ENCODE results near the gene CADPS2.

- TF ChIP-seq REST (IDR thresholded peaks at IDR 0.05; ENCODE audit: insufficient read depth in 1 of 2, low read depth in 2 of 2, low read length in 2 of 2), result no peak
- no peak for TF ChIP-seq POLR2AphosphoS5 (IDR thresholded peaks at IDR 0.05; ENCODE audit: low read depth, low read length)
- no peak for TF ChIP-seq FOXP2 (optimal IDR thresholded peaks at IDR 0.05; ENCODE audit: borderline replicate concordance, extremely low read depth, extremely low read length, insufficient read depth)
- no peak for TF ChIP-seq SIN3A (IDR thresholded peaks at IDR 0.05; ENCODE audit: borderline replicate concordance, insufficient read depth, low read length)
- no peak for TF ChIP-seq TAF1 (IDR thresholded peaks at IDR 0.05; ENCODE audit: borderline replicate concordance, insufficient read depth, low read length)
These were observed 516.5 kb downstream of the CADPS2 start for GRCh38 chr7:122369756-122370155.

Measured in PFSK-1 (cell line).